GM12878 (cell line): ENCODE data around the gene MRPL54. TPM values are rescaled to one million over a fixed set of nuclear protein-coding genes. Genes with fewer than 3 reads are reported as not detected.

Experiments
- ATAC-seq: fragments of 200-7000 bp; cut with Tn5 transposase; 3 replicates; pipeline ENCODE4 v1.9.1; 2020; ENCODE audit warnings: mild to moderate bottlenecking, moderate library complexity
- BruUV-seq: library from RNA; stranded (reverse); fragments of 400-500 nt; replicated peaks from 2 replicates; lab custom pipeline; 2021; lab: Mats Ljungman, UMichigan
- CTCF ChIA-PET: fragments of 300-600 bp; sonication (Branson Sonifier 250); formaldehyde crosslinking; extraction: SDS; loops from one replicate; lab custom pipeline; 2021; ENCODE audit warnings: inconsistent platforms; lab: Yijun Ruan, JAX
- POLR2A ChIA-PET: fragments of 350-600 bp; formaldehyde crosslinking; extraction: SDS; loops from one replicate; lab custom pipeline; 2021; ENCODE audit warnings: inconsistent platforms; lab: Charles Lee
- RAD21 ChIA-PET: fragments of 300-600 bp; sonication (Branson Sonifier 250); formaldehyde crosslinking; loops from one replicate; lab custom pipeline; 2023; ENCODE audit warnings: antibody characterized with exemption; ENCODE audit not compliant: unreplicated experiment; lab: Charles Lee
- SMC1A ChIA-PET: fragments of 300-600 bp; sonication (Branson Sonifier 250); formaldehyde crosslinking; loops from one replicate; lab custom pipeline; 2023; ENCODE audit not compliant: unreplicated experiment, uncharacterized antibody; lab: Charles Lee
- DNase-seq: peaks from one replicate; pipeline ENCODE4 v3.0.0-alpha.2; 2011; ENCODE audit warnings: low read depth, low spot score
- FAIRE-seq: peaks from 3 replicates; lab custom pipeline; 2011; peaks lifted over from hg19 to GRCh38; lab: Jason Lieb, UNC
- H2AFZ ChIP-seq: 2 replicates; pipeline ENCODE4 v1.6.0; 2011; ENCODE audit warnings: low read depth, low read length, control low read depth; ENCODE audit not compliant: control insufficient read depth
- H3K27ac ChIP-seq: 2 replicates; pipeline ENCODE4 v1.5.1; 2011; ENCODE audit warnings: control low read depth; ENCODE audit not compliant: control insufficient read depth, insufficient read depth
- H3K27me3 ChIP-seq, 2 experiments: replicated peaks in 1 of 2; 2 replicates each; pipeline versions ENCODE4 v1.6.0 to v1.6.1; 2011; ENCODE audit warnings: low read length in 1 of 2; ENCODE audit not compliant: control insufficient read depth in 2 of 2, insufficient read depth in 2 of 2
- H3K36me3 ChIP-seq, 2 experiments: 2 replicates each; pipeline ENCODE4 v1.5.1; 2011; ENCODE audit warnings: low read length in 1 of 2; ENCODE audit not compliant: control insufficient read depth in 2 of 2, insufficient read depth in 2 of 2
- H3K4me1 ChIP-seq: 2 replicates; pipeline ENCODE4 v1.6.1; 2011; ENCODE audit warnings: mild to moderate bottlenecking, low read length, moderate library complexity, mixed read lengths; ENCODE audit not compliant: control insufficient read depth, insufficient read depth
- H3K4me2 ChIP-seq: 2 replicates; pipeline ENCODE4 v1.6.0; 2011; ENCODE audit warnings: control low read depth; ENCODE audit not compliant: control insufficient read depth, insufficient read depth
- H3K4me3 ChIP-seq: fragments of 200-600 bp; sonication (generic); 2 replicates; pipeline ENCODE4 v1.5.1; 2016
- H3K79me2 ChIP-seq: 2 replicates; pipeline ENCODE4 v1.6.0; 2011; ENCODE audit warnings: low read length; ENCODE audit not compliant: control insufficient read depth, insufficient read depth
- H3K9ac ChIP-seq: 2 replicates; pipeline ENCODE4 v1.8.0; 2011; ENCODE audit warnings: low read length, control low read depth, mixed read lengths; ENCODE audit not compliant: control insufficient read depth, insufficient read depth
- H3K9me3 ChIP-seq: replicated peaks from 3 replicates; pipeline ENCODE4 v1.5.1; 2011; ENCODE audit warnings: mild to moderate bottlenecking, low read length; ENCODE audit not compliant: control insufficient read depth, insufficient read depth
- H4K20me1 ChIP-seq: 2 replicates; pipeline ENCODE4 v1.6.0; 2011; ENCODE audit not compliant: control insufficient read depth, insufficient read depth
- E2F4 ChIP-seq: IDR thresholded peaks from 2 replicates; pipeline ENCODE4 v1.6.1; 2012; ENCODE audit warnings: low read depth, low read length, improper control_type of control experiment
- IRF3 ChIP-seq: fragments of 450-650 bp; IDR thresholded peaks from 2 replicates; pipeline ENCODE4 v1.6.1; 2014; ENCODE audit warnings: mild to moderate bottlenecking
- KDM1A ChIP-seq: fragments of 200-600 bp; sonication (generic); IDR thresholded peaks from 2 replicates; pipeline ENCODE4 v1.6.1; 2016; ENCODE audit warnings: borderline replicate concordance
- PAX5 ChIP-seq: IDR thresholded peaks from 2 replicates; pipeline ENCODE4 v1.6.1; 2011; ENCODE audit warnings: low read depth, low read length, borderline replicate concordance
- PML ChIP-seq: IDR thresholded peaks from 2 replicates; pipeline ENCODE4 v1.6.1; 2012; ENCODE audit warnings: low read length, inconsistent platforms
- RBBP5 ChIP-seq: fragments of 200-600 bp; sonication (generic); conservative IDR thresholded peaks from 2 replicates; pipeline ENCODE4 v1.6.1; 2016
- SPI1 ChIP-seq: IDR thresholded peaks from 2 replicates; pipeline ENCODE4 v1.6.1; 2011; ENCODE audit warnings: low read depth, mild to moderate bottlenecking, low read length, moderate library complexity, borderline replicate concordance; ENCODE audit not compliant: insufficient read depth
- STAT1 ChIP-seq: fragments of 450-650 bp; conservative IDR thresholded peaks from 2 replicates; pipeline ENCODE4 v1.6.1; 2014; ENCODE audit warnings: antibody characterized with exemption, mild to moderate bottlenecking
- TARDBP ChIP-seq: IDR thresholded peaks from 2 replicates; pipeline ENCODE4 v1.6.1; 2016; ENCODE audit warnings: borderline replicate concordance
- TCF7 ChIP-seq: IDR thresholded peaks from 2 replicates; pipeline ENCODE4 v1.6.1; 2014; ENCODE audit warnings: antibody characterized with exemption, borderline replicate concordance
- ZZZ3 ChIP-seq: IDR thresholded peaks from 2 replicates; pipeline ENCODE4 v1.6.1; 2011; ENCODE audit warnings: low read depth; ENCODE audit not compliant: control insufficient read depth, insufficient read length
- WGBS: methylation state at CpG from one replicate; pipeline ENCODE4 v1.1.6; 2016; ENCODE audit warnings: low lambda C conversion rate; ENCODE audit not compliant: insufficient replicate concordance, insufficient coverage; ENCODE audit errors: missing lambda C conversion rate; 5-methylcytosine and 5-hydroxymethylcytosine counted together
- in situ Hi-C: fragments of 300-500 bp; cut with MboI; formaldehyde crosslinking; loops from 9 replicates; pipeline ENCODE4 v1.14.3; 2018; ENCODE audit warnings: mixed read lengths
- intact Hi-C: fragments of 100-400 bp; cut with micrococcal nuclease; formaldehyde crosslinking; loops from one replicate; pipeline ENCODE4 v1.14.2; 2022; ENCODE audit not compliant: unreplicated experiment
- polyA plus RNA-seq, 11 experiments: library from polyadenylated mRNA; depleted of rRNA in 4 of 11; unstranded in 6 of 11; stranded (reverse) in 5 of 11; fragments of >200 nt; fragmentation: Nextera tagmentation in 4 of 11; fragmentation: Illumina TruSeq in 1 of 11; extraction: Ambion mirVana in 4 of 11; extraction: Trizol in 1 of 11; gene quantifications; 1 replicate in 1 of 11; 2 replicates in 10 of 11; pipeline versions ENCODE4 v1.2.1 to v1.2.3, GENCODE V29; 2011 to 2016; ENCODE audit warnings: inconsistent platforms in 2 of 11, missing spikeins in 2 of 11, low read depth in 1 of 11
- total RNA-seq, 4 experiments: library from RNA; depleted of rRNA in 3 of 4; stranded (reverse); fragments of >200 nt in 3 of 4; fragmentation: Illumina TruSeq in 1 of 4; extraction: Trizol in 1 of 4; gene quantifications; 2 replicates each; pipeline versions ENCODE4 v1.2.1 to v1.2.3, GENCODE V29; 2013 to 2021
- TF ChIP-seq, protein P1 (sequence below): fragments of 450-650 bp; IDR thresholded peaks from 2 replicates; pipeline ENCODE4 v1.6.1; 2018; ENCODE audit warnings: mild to moderate bottlenecking, low read depth, moderate library complexity; ENCODE audit not compliant: partially characterized antibody

MRPL54 gene
- total and polyA plus RNA-seq, 10 of the 15 experiments (the other 5 are each of a cell fraction or from before 2014, with no cell fraction given) = 3.1 to 98.7 (median 75.2) TPM

DNA sequence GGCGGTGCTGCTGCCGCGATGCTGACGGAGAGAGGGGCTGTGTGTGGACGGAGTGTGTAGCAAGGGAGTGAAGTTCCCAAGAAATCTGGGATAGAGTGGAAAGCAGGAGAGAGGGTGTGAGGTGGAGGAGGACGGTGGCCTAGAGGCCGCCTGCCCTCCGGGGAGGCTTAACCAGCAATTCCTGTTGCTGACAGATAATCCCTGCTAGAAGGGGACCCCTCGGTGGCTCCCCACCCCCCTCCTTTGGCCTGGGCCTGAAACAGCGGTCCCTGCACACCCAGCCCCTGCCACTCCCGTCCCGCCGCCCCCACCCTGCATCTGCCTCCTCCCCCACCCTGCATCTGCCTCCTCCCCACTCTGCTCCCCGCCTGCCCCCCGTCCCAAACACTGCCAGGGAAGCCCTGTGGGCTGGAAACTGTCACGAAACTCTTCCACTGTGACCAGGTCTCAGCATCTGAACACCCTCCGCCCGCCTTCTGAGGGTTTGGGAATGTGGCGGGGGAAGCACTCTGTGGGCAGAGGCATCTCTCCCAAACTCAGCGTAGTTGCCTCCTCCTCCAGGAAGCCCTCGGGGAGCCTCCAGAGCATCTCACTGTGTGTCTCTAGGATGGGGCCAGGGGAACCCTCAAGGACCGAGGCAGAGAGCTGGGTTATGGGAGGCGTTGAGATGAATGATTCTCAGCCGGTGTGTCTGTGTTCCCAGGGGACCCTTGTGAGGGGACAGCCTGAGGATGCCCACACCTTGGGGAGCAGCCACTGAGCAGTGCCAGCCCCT is 40.8 kb downstream of the MRPL54 start:
- DNase-seq (no peak), FAIRE-seq (no peak), ATAC-seq (no peak)
- Histone ChIP-seq H3K4me3 (no peak overlapping the region), H3K27me3 (peaks cover 2 to 4% of the 10 kb centered on the region in 2 experiments; a peak in 3 of 4 replicates), H3K9me3 (no peaks in the 10 kb centered on the region; the same call in 2 of the 3 replicates), H3K4me2 (no peak overlapping the region), H3K27ac (no peak overlapping the region), H3K36me3 (no peaks in the 10 kb centered on the region), H4K20me1 (no peaks in the 10 kb centered on the region), H3K9ac (no peak overlapping the region), H2AFZ (no peak overlapping the region), H3K4me1 (0 out of 2 replicates have a peak, but pooled peaks cover 4% of the 10 kb centered on the region), H3K79me2 (no peaks in the 10 kb centered on the region)
- CTCF ChIA-PET = no interaction called here
- intact Hi-C loops (no loop called here), in situ Hi-C loops (no loop called here)
- POLR2A ChIA-PET = no interaction called here
- WGBS = 62% methylated on average over 14 of the region's 24 CpGs
- TF ChIP-seq TCF7 = no peak
- no peak for TF ChIP-seq TARDBP
- no peak for TF ChIP-seq RBBP5
- TF ChIP-seq STAT1 = no peak
- TF ChIP-seq ZZZ3 = no peak
- no peak for TF ChIP-seq PAX5
- TF ChIP-seq, protein P1, sequence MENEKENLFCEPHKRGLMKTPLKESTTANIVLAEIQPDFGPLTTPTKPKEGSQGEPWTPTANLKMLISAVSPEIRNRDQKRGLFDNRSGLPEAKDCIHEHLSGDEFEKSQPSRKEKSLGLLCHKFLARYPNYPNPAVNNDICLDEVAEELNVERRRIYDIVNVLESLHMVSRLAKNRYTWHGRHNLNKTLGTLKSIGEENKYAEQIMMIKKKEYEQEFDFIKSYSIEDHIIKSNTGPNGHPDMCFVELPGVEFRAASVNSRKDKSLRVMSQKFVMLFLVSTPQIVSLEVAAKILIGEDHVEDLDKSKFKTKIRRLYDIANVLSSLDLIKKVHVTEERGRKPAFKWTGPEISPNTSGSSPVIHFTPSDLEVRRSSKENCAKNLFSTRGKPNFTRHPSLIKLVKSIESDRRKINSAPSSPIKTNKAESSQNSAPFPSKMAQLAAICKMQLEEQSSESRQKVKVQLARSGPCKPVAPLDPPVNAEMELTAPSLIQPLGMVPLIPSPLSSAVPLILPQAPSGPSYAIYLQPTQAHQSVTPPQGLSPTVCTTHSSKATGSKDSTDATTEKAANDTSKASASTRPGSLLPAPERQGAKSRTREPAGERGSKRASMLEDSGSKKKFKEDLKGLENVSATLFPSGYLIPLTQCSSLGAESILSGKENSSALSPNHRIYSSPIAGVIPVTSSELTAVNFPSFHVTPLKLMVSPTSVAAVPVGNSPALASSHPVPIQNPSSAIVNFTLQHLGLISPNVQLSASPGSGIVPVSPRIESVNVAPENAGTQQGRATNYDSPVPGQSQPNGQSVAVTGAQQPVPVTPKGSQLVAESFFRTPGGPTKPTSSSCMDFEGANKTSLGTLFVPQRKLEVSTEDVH = no peak
- no peak for TF ChIP-seq E2F4
- TF ChIP-seq IRF3 = no peak
- no peak for TF ChIP-seq SPI1
- TF ChIP-seq KDM1A = no peak
- no peak for TF ChIP-seq PML
- RAD21 ChIA-PET = no interaction called here
- no TSS peak for BruUV-seq
- SMC1A ChIA-PET = no interaction called here
